T-cell (primary cell): ENCODE data around the gene POC1A. TPM values are rescaled to one million over a fixed set of nuclear protein-coding genes. Genes with fewer than 3 reads are reported as not detected.

Experiments
- ATAC-seq, 4 experiments: fragments of 200-7000 bp in 3 of 4; fragments of 150-1000 bp in 1 of 4; cut with Tn5 transposase; replicated peaks in 1 of 4; 1 replicate in 3 of 4; 2 replicates in 1 of 4; pipeline ENCODE4 v1.10.0; 2021; ENCODE audit warnings: moderate library complexity in 3 of 4, mild to moderate bottlenecking in 2 of 4, moderate number of reproducible peaks in 1 of 4
- CTCF ChIA-PET, 2 donors: fragments of 300-600 bp; sonication (Branson Sonifier 250); formaldehyde crosslinking; loops; one replicate each; lab custom pipeline; 2022; ENCODE audit warnings: antibody characterized with exemption in 2 of 2; lab: Charles Lee
- POLR2A ChIA-PET, 2 donors: fragments of 300-600 bp; sonication (Branson Sonifier 250); formaldehyde crosslinking; loops; one replicate each; lab custom pipeline; 2022; ENCODE audit warnings: antibody characterized with exemption in 2 of 2; lab: Charles Lee
- DNase-seq, 35 experiments: peaks; one replicate each; pipeline versions ENCODE4 v3.0.0 to v3.0.0-alpha.2; 2013 to 2023
- H3K27ac ChIP-seq: one replicate; pipeline ENCODE4 v1.5.1; 2013; ENCODE audit warnings: low read length
- H3K27me3 ChIP-seq, 2 experiments: replicated peaks in 1 of 2; 1 replicate in 1 of 2; 2 replicates in 1 of 2; pipeline versions ENCODE4 v1.6.1 to v1.7.0; 2013; ENCODE audit warnings: low read length in 1 of 2, mixed read lengths in 1 of 2; ENCODE audit not compliant: control insufficient read depth in 2 of 2, insufficient read depth in 2 of 2; ENCODE audit errors: extremely low read depth in 1 of 2
- H3K36me3 ChIP-seq, 2 donors: 1 replicate in 1 of 2; 2 replicates in 1 of 2; pipeline versions ENCODE4 v1.6.1 to v1.7.0; 2013; ENCODE audit warnings: low read length in 1 of 2; ENCODE audit not compliant: control insufficient read depth in 2 of 2, insufficient read depth in 1 of 2; ENCODE audit errors: extremely low read depth in 1 of 2
- H3K4me1 ChIP-seq, 2 experiments: 1 replicate in 1 of 2; 2 replicates in 1 of 2; pipeline versions ENCODE4 v1.6.1 to v1.7.0; 2013; ENCODE audit warnings: low read length in 2 of 2, mixed read lengths in 1 of 2; ENCODE audit not compliant: insufficient read depth in 2 of 2, control insufficient read depth in 1 of 2; ENCODE audit errors: extremely low read depth in 1 of 2
- H3K4me3 ChIP-seq, 2 donors: 1 replicate in 1 of 2; 2 replicates in 1 of 2; pipeline versions ENCODE4 v1.5.1 to v1.7.0; 2013; ENCODE audit warnings: mild to moderate bottlenecking in 2 of 2, low read length in 1 of 2, moderate library complexity in 1 of 2; ENCODE audit not compliant: control insufficient read depth in 1 of 2; ENCODE audit errors: extremely low read depth in 1 of 2
- H3K9me3 ChIP-seq: 2 replicates; pipeline ENCODE4 v1.7.0; 2013
- H3K27ac Mint-ChIP-seq, 2 donors: one replicate each; pipeline ENCODE4 v1.8.0; 2020 to 2021; ENCODE audit warnings: mild to moderate bottlenecking in 2 of 2, mixed read lengths in 2 of 2
- H3K27me3 Mint-ChIP-seq, 2 donors: one replicate each; pipeline ENCODE4 v1.8.0; 2021 to 2022; ENCODE audit warnings: mixed read lengths in 2 of 2
- H3K36me3 Mint-ChIP-seq: one replicate; pipeline ENCODE4 v1.8.0; 2021; ENCODE audit warnings: mixed read lengths
- H3K4me1 Mint-ChIP-seq, 3 donors: one replicate each; pipeline ENCODE4 v1.8.0; 2020 to 2022; ENCODE audit warnings: mixed read lengths in 3 of 3, mild to moderate bottlenecking in 1 of 3
- H3K4me3 Mint-ChIP-seq, 3 donors: one replicate each; pipeline ENCODE4 v1.8.0; 2020 to 2022; ENCODE audit warnings: mild to moderate bottlenecking in 3 of 3, mixed read lengths in 3 of 3, moderate library complexity in 3 of 3
- H3K9me3 Mint-ChIP-seq, 3 donors: one replicate each; pipeline ENCODE4 v1.8.0; 2020 to 2022; ENCODE audit warnings: mixed read lengths in 3 of 3
- WGBS: methylation state at CpG from one replicate; pipeline ENCODE4 v1.1.5; 2013; ENCODE audit warnings: missing lambda C conversion rate; ENCODE audit not compliant: insufficient coverage; 5-methylcytosine and 5-hydroxymethylcytosine counted together
- total RNA-seq, 35 experiments: library from RNA in 6 of 35; stranded (reverse) in 6 of 35; fragments of 120-200 nt in 1 of 35; gene quantifications; one replicate each; pipeline versions ENCODE4 v1.2.1 to v1.2.4 and lab custom pipeline; 2013 to 2026

POC1A gene
- total RNA-seq, 5 donors from 2014 or later (not counting 1 experiment from before 2014, with no cell fraction given), result 0.91 to 1.9 (median 1.7) TPM

GRCh38 chr3:52145736-52146110, 8.5 kb downstream of the POC1A start:
- no peak overlapping the region for H3K27ac Mint-ChIP-seq
- H3K9me3 Mint-ChIP-seq, result no peaks in the 10 kb centered on the region
- 95% methylated on average over 7 of the region's 8 CpGs for WGBS
- H3K27me3 Mint-ChIP-seq, result no peaks in the 10 kb centered on the region
- ChIA-PET CTCF (no interaction called here), POLR2A (no interaction called here)
- ATAC-seq (no peak), DNase-seq (no peak)
- Histone ChIP-seq H3K4me3 (no peak overlapping the region), H3K27me3 (no peaks in the 10 kb centered on the region), H3K36me3 (no peaks in the 10 kb centered on the region), H3K9me3 (no peaks in the 10 kb centered on the region), H3K4me1 (peaks cover 0 to 9% of the 10 kb centered on the region in 2 experiments), H3K27ac (no peak overlapping the region)
- H3K4me3 Mint-ChIP-seq, result no peak overlapping the region
- H3K4me1 Mint-ChIP-seq, result peaks cover 6 to 15% (median 9%) of the 10 kb centered on the region in 3 donors
- no peaks in the 10 kb centered on the region for H3K36me3 Mint-ChIP-seq

- H3K27me3 Mint-ChIP-seq, result no peaks in the 10 kb centered on the region
- H3K4me1 ChIP-seq, result peaks cover 0 to 9% of the 10 kb centered on the region in 2 experiments
- no peak overlapping the region for H3K27ac Mint-ChIP-seq
- H3K36me3 Mint-ChIP-seq, result no peaks in the 10 kb centered on the region
- no peaks in the 10 kb centered on the region for H3K27me3 ChIP-seq
- no peaks in the 10 kb centered on the region for H3K9me3 ChIP-seq
- DNase-seq, result no peak
- 94% methylated on average over 10 of the region's 11 CpGs for WGBS
- peaks cover 6 to 15% (median 9%) of the 10 kb centered on the region in 3 donors for H3K4me1 Mint-ChIP-seq
- no peak overlapping the region for H3K4me3 ChIP-seq
- ChIA-PET POLR2A (interaction anchor here in 1 of 2 donors (0.5 to 0.6 kb wide), 2 partner anchors 147 to 353 kb away, joined by 3 to 4 read pairs; no protein-coding TSS in a partner anchor), CTCF (interaction anchor here (0.8 to 1.4 kb wide), 3 partner anchors 139 to 144 kb away, joined by 3 to 6 read pairs (median 6); no protein-coding TSS in a partner anchor)
- no peak overlapping the region for H3K4me3 Mint-ChIP-seq
- H3K36me3 ChIP-seq, result no peaks in the 10 kb centered on the region
- no peak overlapping the region for H3K27ac ChIP-seq
- H3K9me3 Mint-ChIP-seq, result no peaks in the 10 kb centered on the region
- peak in 1 of 4 experiments; percentile 19 for ATAC-seq
These were observed 9.2 kb downstream of the POC1A start for GRCh38 chr3:52144796-52145735.

DNA sequence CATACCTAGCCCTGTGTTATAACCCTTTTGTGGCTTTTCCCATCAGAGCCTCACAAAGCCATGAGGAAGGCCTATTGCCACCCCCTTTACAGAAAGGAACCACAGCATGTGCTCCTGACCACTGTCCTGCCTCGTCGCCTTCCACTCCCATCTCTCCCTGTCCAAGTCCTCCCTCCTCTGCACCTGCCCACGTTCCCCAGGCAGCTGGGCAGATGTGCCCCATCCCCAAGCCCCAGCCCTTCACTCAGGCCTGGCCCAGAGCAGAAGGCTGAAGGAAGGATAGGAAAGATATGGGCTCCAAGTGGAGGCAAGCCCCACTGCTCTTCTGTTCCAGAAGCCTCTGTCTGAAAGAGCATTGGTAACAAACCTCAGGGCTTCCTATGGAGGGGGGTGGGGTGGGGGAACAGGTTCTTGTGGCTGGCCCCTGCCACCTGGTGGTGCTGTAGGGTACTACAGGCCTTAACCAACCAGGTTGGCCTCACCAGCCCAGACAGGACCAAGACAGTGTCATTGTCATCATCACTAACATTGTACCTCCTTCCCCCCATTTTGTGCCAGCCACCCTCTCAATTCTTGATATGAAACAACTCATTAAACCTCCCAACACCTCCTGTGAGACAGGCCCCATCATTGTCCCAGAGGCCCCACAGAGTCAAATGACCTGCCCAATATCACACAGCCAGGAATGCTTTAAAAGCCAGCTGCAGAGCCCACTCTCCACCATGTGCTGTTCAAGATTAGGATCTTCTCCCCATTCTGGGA, 10.0 kb downstream of the POC1A start:
- POLR2A ChIA-PET, result interaction anchor here in 1 of 2 donors (0.5 to 0.6 kb wide), 2 partner anchors 147 to 354 kb away, joined by 3 to 4 read pairs; no protein-coding TSS in a partner anchor
- H3K4me1 Mint-ChIP-seq, result peaks cover 6 to 15% (median 9%) of the 10 kb centered on the region in 3 donors
- no peaks in the 10 kb centered on the region for H3K36me3 Mint-ChIP-seq
- no peaks in the 10 kb centered on the region for H3K9me3 Mint-ChIP-seq
- H3K27ac ChIP-seq, result no peak overlapping the region
- no peaks in the 10 kb centered on the region for H3K9me3 ChIP-seq
- H3K27me3 ChIP-seq, result no peaks in the 10 kb centered on the region
- 40% methylated on average over 2 of the region's 3 CpGs for WGBS
- no peaks in the 10 kb centered on the region for H3K36me3 ChIP-seq
- H3K4me1 ChIP-seq, result peaks cover 0 to 9% of the 10 kb centered on the region in 2 experiments
- DNase-seq (peak; percentile 72 to 93 (median 86)), ATAC-seq (peak; percentile 93 to 98 (median 96))
- CTCF ChIA-PET, result interaction anchor here (0.8 to 1.4 kb wide), 3 partner anchors 138 to 143 kb away, joined by 3 to 6 read pairs (median 6); no protein-coding TSS in a partner anchor
- H3K27me3 Mint-ChIP-seq, result no peaks in the 10 kb centered on the region
- H3K4me3 ChIP-seq, result no peak overlapping the region
- H3K27ac Mint-ChIP-seq, result peak overlapping the region in 1 of 2 donors; percentile 31
- no peak overlapping the region for H3K4me3 Mint-ChIP-seq

DNA sequence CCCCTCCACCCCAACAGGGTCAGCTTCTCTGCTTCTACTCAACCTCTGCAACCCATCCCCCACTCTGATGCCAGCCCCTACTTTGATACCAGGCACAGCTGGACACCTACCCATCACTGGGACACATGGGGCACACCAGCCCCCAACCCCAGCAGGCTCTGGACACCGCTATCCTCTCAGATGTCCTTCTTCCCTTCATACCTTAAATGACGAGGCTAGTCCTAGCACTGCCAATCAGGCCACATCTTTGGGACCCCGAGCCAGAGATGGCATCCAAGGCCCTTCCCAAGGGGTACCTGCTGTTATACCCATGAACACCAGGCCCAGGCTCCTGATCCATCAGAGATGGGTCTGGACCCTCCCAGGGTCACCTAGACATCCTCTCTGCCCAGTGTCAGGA, 10.6 kb downstream of the POC1A start:
- POLR2A ChIA-PET, result no interaction called here
- Mint-ChIP-seq H3K9me3 (no peaks in the 10 kb centered on the region), H3K27ac (no peak overlapping the region), H3K36me3 (no peaks in the 10 kb centered on the region), H3K27me3 (no peaks in the 10 kb centered on the region), H3K4me3 (no peak overlapping the region), H3K4me1 (peaks cover 6 to 15% (median 9%) of the 10 kb centered on the region in 3 donors)
- DNase-seq (no peak), ATAC-seq (no peak)
- Histone ChIP-seq H3K9me3 (no peaks in the 10 kb centered on the region), H3K36me3 (no peaks in the 10 kb centered on the region), H3K27me3 (no peaks in the 10 kb centered on the region), H3K4me3 (no peak overlapping the region), H3K27ac (no peak overlapping the region), H3K4me1 (peaks cover 0 to 9% of the 10 kb centered on the region in 2 experiments)
- CTCF ChIA-PET, result interaction anchor here in 1 of 2 donors (1.2 kb wide), 1 partner anchor 138 kb away, joined by 3 read pairs; no protein-coding TSS in a partner anchor
- 95% methylated on average over 3 of the region's 3 CpGs for WGBS

- Histone ChIP-seq H3K36me3 (no peaks in the 10 kb centered on the region), H3K27ac (no peak overlapping the region), H3K4me1 (peaks cover 0 to 9% of the 10 kb centered on the region in 2 experiments), H3K9me3 (no peaks in the 10 kb centered on the region), H3K4me3 (no peak overlapping the region), H3K27me3 (no peaks in the 10 kb centered on the region)
- ChIA-PET CTCF (interaction anchor here (0.9 to 1.2 kb wide), 3 partner anchors 20 to 142 kb away, joined by 3 to 4 read pairs (median 3); no protein-coding TSS in a partner anchor), POLR2A (interaction anchor here in 1 of 2 donors (0.5 kb wide), 1 partner anchor 196 kb away, joined by 3 read pairs; no protein-coding TSS in a partner anchor)
- DNase-seq (no peak), ATAC-seq (no peak)
- Mint-ChIP-seq H3K4me1 (peaks cover 6 to 15% (median 9%) of the 10 kb centered on the region in 3 donors), H3K9me3 (no peaks in the 10 kb centered on the region), H3K27me3 (no peaks in the 10 kb centered on the region), H3K36me3 (no peaks in the 10 kb centered on the region), H3K4me3 (no peak overlapping the region), H3K27ac (no peak overlapping the region)
- WGBS, result 100% methylated on average over 4 of the region's 4 CpGs
These were observed 11.1 kb downstream of the POC1A start for GRCh38 chr3:52143156-52143555.

- H3K27ac Mint-ChIP-seq, result no peak overlapping the region
- 97% methylated on average over 6 of the region's 7 CpGs for WGBS
- ChIA-PET CTCF (interaction anchor here (0.9 kb wide), 2 partner anchors 138 to 141 kb away, joined by 3 read pairs; no protein-coding TSS in a partner anchor), POLR2A (no interaction called here)
- H3K4me3 Mint-ChIP-seq, result no peak overlapping the region
- no peaks in the 10 kb centered on the region for H3K27me3 Mint-ChIP-seq
- H3K9me3 Mint-ChIP-seq, result no peaks in the 10 kb centered on the region
- ATAC-seq (no peak), DNase-seq (no peak)
- peaks cover 6 to 15% (median 9%) of the 10 kb centered on the region in 3 donors for H3K4me1 Mint-ChIP-seq
- peaks cover 0 to 9% of the 10 kb centered on the region in 2 experiments for H3K4me1 ChIP-seq
- H3K27ac ChIP-seq, result no peak overlapping the region
- no peak overlapping the region for H3K4me3 ChIP-seq
- no peaks in the 10 kb centered on the region for H3K9me3 ChIP-seq
- H3K36me3 Mint-ChIP-seq, result no peaks in the 10 kb centered on the region
- H3K27me3 ChIP-seq, result no peaks in the 10 kb centered on the region
- peaks cover 0 to 7% of the 10 kb centered on the region in 2 donors for H3K36me3 ChIP-seq
These were observed 12.5 kb downstream of the POC1A start for GRCh38 chr3:52141751-52142150.
